Activated CD4-positive, alpha-beta T cell treated with anti-CD3 and anti-CD28 coated beads for 48 hours (primary cell): ENCODE results near the gene LTBP1.
"Not testable (repeated sequence)": the region's sequence is repeated elsewhere in the genome, so short reads cannot be mapped to it uniquely, and the experiment has no call there.

Source experiments
- DNase-seq: peaks from one replicate; pipeline ENCODE4 v3.0.0-alpha.2; 2020

The LTBP1 gene

GRCh38 chr2:33323957-33324356 lies 377.2 kb downstream of the LTBP1 start:
- no peak for DNase-seq

- DNase-seq = no peak
These were observed 379.3 kb downstream of the LTBP1 start for GRCh38 chr2:33326100-33326499.

GRCh38 chr2:33333433-33333832 lies 386.7 kb downstream of the LTBP1 start:
- no peak for DNase-seq

- DNase-seq = no peak
These were observed 387.3 kb downstream of the LTBP1 start for GRCh38 chr2:33334083-33334482.

GRCh38 chr2:33335516-33335915 lies 388.8 kb downstream of the LTBP1 start:
- no peak for DNase-seq

GRCh38 chr2:33336036-33336625 lies 389.4 kb downstream of the LTBP1 start:
- no peak for DNase-seq

GRCh38 chr2:33337385-33337960 lies 390.7 kb downstream of the LTBP1 start:
- DNase-seq = no peak

GRCh38 chr2:33337981-33338380 lies 391.2 kb downstream of the LTBP1 start:
- DNase-seq = no peak

- DNase-seq = no peak
These were observed 392.5 kb downstream of the LTBP1 start for GRCh38 chr2:33339269-33339668.

- DNase-seq = no peak
These were observed 393.5 kb downstream of the LTBP1 start for GRCh38 chr2:33340280-33340679.

GRCh38 chr2:33342171-33342570 lies 395.4 kb downstream of the LTBP1 start:
- DNase-seq = no peak

- no peak for DNase-seq
These were observed 396.0 kb downstream of the LTBP1 start for GRCh38 chr2:33342705-33343104.

- no peak for DNase-seq
These were observed 396.7 kb downstream of the LTBP1 start for GRCh38 chr2:33343387-33343895.

GRCh38 chr2:33344230-33344629 lies 397.5 kb downstream of the LTBP1 start:
- no peak for DNase-seq

GRCh38 chr2:33347856-33348255 lies 401.1 kb downstream of the LTBP1 start:
- no peak for DNase-seq

GRCh38 chr2:33350632-33351031 lies 403.9 kb downstream of the LTBP1 start:
- no peak for DNase-seq

- no peak for DNase-seq
These were observed 405.0 kb downstream of the LTBP1 start for GRCh38 chr2:33351781-33352180.

- no peak for DNase-seq
These were observed 408.2 kb downstream of the LTBP1 start for GRCh38 chr2:33354981-33355380.

GRCh38 chr2:33358878-33359277 lies 412.1 kb downstream of the LTBP1 start:
- no peak for DNase-seq

- DNase-seq = no peak
These were observed 416.9 kb downstream of the LTBP1 start for GRCh38 chr2:33363325-33364298.

GRCh38 chr2:33365264-33365970 lies 418.7 kb downstream of the LTBP1 start:
- no peak for DNase-seq

GRCh38 chr2:33366473-33366872 lies 419.7 kb downstream of the LTBP1 start:
- no peak for DNase-seq

- not testable (repeated sequence) for DNase-seq
These were observed 421.8 kb downstream of the LTBP1 start for GRCh38 chr2:33368524-33368923.
